WI38 (cell line): ENCODE data around the gene TRIM14.

Experiments used
- H3K4me3 ChIP-seq: 2 replicates; pipeline ENCODE4 v1.5.1; 2011; ENCODE audit warnings: low read depth, mild to moderate bottlenecking, control low read depth, low read length
- CTCF ChIP-seq: IDR thresholded peaks from 2 replicates; pipeline ENCODE4 v1.5.1; 2012; ENCODE audit warnings: low read depth, mild to moderate bottlenecking, control low read depth, low read length

Gene TRIM14

GRCh38 chr9:98159301-98159700 lies 40.3 kb upstream of the TRIM14 start:
- no peak overlapping the region for H3K4me3 ChIP-seq
- TF ChIP-seq CTCF, result no peak

- no peak overlapping the region for H3K4me3 ChIP-seq
- no peak for TF ChIP-seq CTCF
Measured at GRCh38 chr9:98158071-98158831, 39.2 kb upstream of the TRIM14 start.

GRCh38 chr9:98157372-98157771 lies 38.4 kb upstream of the TRIM14 start:
- no peak for TF ChIP-seq CTCF
- no peak overlapping the region for H3K4me3 ChIP-seq

- TF ChIP-seq CTCF, result no peak
- H3K4me3 ChIP-seq, result no peak overlapping the region
Measured at GRCh38 chr9:98154678-98155077, 35.7 kb upstream of the TRIM14 start.

- TF ChIP-seq CTCF, result no peak
- H3K4me3 ChIP-seq, result no peak overlapping the region
Measured at GRCh38 chr9:98152526-98152925, 33.5 kb upstream of the TRIM14 start.

DNA sequence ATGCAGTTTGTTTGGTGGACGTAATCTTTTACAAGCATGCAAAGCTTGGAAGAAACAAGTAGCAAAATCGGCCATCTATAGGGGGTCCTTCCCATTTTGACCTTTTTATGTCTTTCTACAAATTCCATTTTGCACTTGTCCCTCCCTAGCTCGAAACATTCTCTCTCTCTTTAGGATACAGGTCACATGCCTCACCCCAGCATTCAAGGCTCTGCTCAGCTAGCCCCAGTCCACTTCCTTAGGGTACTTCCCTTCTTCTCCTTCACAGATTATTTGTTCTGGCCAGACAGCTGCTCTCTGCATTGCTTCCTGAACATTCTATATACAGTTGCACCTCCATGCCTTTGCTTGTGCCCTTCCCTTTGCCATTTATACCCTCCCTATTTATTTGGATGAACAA lies 31.7 kb upstream of the TRIM14 start:
- TF ChIP-seq CTCF, result no peak
- no peak overlapping the region for H3K4me3 ChIP-seq

DNA sequence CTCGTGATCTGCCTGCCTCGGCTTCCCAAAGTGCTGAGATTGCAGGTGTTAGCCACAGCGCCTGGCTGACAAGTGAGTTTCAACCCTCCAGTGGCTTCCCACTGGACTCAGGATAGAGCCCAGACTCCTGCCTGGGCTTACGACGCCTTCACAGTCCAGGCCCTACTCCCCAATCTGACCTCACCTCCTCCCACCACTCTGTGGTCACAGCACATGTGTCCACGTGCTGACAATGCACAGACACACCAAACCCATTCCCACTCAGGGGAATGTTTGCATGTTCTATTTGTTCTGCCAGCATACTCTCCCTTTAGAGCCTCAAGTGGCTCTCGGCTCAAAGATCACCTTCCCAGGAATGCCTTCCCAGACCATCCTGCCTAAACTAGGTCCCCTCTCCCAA lies 31.1 kb upstream of the TRIM14 start:
- no peak for TF ChIP-seq CTCF

More for the DNA sequence above, 31.1 kb upstream of the TRIM14 start:
- no peak overlapping the region for H3K4me3 ChIP-seq
